ENCODE results near the gene RIC8B. TPM values are rescaled to one million over a fixed set of nuclear protein-coding genes. Genes with fewer than 3 reads are reported as not detected.

RIC8B gene
- total RNA-seq, 1 donor from 2014 or later = 17.0 TPM

DNA sequence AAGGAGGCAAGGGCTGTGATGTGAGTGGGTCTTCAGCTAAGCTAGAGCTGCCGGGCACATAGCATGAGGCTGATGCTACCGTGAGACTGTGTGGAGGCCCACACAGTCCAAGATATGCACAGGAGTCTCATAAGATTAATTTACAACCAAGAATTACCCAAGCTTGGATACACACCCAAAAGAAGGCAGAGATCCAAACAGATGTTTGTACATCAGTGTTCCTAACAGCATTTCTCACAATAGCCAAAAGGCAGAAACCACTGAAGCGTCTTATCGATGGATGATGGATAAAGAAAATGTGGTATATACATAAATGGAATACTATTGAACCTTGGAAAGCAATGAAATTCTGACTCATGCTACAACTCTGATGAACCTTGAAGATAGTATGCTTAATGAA is 40.8 kb upstream of the RIC8B start:
- Mint-ChIP-seq H3K27ac (ENCODE audit: unreplicated experiment) (no peak overlapping the region), H3K4me3 (ENCODE audit: unreplicated experiment) (no peak overlapping the region), H3K4me1 (ENCODE audit: unreplicated experiment) (no peaks in the 10 kb centered on the region), H3K36me3 (ENCODE audit: unreplicated experiment) (no peaks in the 10 kb centered on the region), H3K27me3 (ENCODE audit: unreplicated experiment) (peaks cover 11% of the 10 kb centered on the region), H3K9me3 (ENCODE audit: unreplicated experiment) (no peaks in the 10 kb centered on the region)
- TF ChIP-seq, protein P1, sequence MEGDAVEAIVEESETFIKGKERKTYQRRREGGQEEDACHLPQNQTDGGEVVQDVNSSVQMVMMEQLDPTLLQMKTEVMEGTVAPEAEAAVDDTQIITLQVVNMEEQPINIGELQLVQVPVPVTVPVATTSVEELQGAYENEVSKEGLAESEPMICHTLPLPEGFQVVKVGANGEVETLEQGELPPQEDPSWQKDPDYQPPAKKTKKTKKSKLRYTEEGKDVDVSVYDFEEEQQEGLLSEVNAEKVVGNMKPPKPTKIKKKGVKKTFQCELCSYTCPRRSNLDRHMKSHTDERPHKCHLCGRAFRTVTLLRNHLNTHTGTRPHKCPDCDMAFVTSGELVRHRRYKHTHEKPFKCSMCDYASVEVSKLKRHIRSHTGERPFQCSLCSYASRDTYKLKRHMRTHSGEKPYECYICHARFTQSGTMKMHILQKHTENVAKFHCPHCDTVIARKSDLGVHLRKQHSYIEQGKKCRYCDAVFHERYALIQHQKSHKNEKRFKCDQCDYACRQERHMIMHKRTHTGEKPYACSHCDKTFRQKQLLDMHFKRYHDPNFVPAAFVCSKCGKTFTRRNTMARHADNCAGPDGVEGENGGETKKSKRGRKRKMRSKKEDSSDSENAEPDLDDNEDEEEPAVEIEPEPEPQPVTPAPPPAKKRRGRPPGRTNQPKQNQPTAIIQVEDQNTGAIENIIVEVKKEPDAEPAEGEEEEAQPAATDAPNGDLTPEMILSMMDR (IDR thresholded peaks at IDR 0.05) = no peak
- no peak for DNase-seq (ENCODE audit: extremely low spot score, unreplicated experiment)

DNA sequence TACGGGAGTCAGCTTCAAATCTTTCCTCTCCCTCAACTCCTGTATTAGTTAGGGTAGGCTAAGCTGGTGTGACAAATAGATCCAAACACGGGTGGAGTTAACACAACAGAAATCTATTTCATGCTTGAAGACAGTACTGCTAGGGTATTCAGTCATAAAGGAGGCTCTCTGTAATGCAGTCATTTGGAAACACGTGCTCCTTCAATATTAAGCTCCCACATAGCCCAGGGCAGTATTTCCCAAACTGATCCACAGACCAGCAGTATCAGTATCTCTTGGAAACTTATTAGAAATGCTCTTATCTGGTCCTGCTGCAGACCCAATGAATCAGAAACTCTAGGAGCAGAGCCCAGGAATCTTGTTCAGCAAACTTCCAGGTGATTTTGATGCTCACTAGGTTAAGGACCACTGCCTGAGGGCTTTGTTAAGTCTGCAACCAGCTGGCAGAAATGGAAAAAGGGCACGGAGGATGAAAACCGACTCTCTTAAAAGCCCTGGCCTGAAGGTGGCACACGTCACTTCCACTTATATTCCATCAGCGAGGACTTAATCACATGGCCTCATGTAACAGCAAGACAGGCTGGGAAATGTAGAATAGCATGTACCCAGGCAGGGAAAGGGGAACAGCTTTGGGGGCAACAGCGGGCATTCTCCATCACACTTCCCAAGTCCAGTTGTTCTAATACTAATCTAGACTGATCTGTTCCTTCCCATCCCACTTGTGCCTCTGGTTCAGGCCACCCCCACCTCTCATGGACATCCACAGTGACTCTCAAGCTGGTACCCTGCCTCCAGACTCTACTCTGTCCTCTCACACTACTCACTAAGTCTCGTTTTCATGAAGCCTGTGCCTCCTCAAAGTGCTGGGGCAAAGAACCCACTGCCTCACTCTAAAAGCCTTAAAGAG is 38.2 kb upstream of the RIC8B start:
- H3K27me3 Mint-ChIP-seq (ENCODE audit: unreplicated experiment) = peaks cover 11% of the 10 kb centered on the region
- H3K9me3 Mint-ChIP-seq (ENCODE audit: unreplicated experiment) = no peaks in the 10 kb centered on the region
- DNase-seq (ENCODE audit: extremely low spot score, unreplicated experiment) = no peak
- no peaks in the 10 kb centered on the region for H3K36me3 Mint-ChIP-seq (ENCODE audit: unreplicated experiment)
- TF ChIP-seq, protein P1 (IDR thresholded peaks at IDR 0.05) = no peak
- H3K4me1 Mint-ChIP-seq (ENCODE audit: unreplicated experiment) = no peaks in the 10 kb centered on the region
- H3K4me3 Mint-ChIP-seq (ENCODE audit: unreplicated experiment) = no peak overlapping the region
- no peak overlapping the region for H3K27ac Mint-ChIP-seq (ENCODE audit: unreplicated experiment)

DNA sequence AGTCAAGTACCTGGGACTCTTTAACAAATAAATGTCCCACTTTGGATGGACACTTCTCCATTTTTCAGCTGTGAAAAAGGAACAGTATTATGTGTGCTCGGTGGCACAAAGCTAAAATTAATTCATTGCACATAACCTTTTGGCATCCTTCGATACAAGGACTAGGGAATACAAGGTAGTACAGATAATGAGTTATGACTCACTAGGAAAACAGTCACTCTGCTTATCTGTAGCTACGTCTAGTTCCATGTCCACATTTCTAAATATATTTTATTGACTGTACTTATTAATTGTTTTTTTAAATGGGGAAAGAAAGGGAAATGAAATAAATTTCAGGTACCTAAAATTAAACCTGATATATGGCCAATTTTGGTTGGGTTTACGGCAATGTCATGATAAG is 35.2 kb upstream of the RIC8B start:
- no peaks in the 10 kb centered on the region for H3K9me3 Mint-ChIP-seq (ENCODE audit: unreplicated experiment)

DNA sequence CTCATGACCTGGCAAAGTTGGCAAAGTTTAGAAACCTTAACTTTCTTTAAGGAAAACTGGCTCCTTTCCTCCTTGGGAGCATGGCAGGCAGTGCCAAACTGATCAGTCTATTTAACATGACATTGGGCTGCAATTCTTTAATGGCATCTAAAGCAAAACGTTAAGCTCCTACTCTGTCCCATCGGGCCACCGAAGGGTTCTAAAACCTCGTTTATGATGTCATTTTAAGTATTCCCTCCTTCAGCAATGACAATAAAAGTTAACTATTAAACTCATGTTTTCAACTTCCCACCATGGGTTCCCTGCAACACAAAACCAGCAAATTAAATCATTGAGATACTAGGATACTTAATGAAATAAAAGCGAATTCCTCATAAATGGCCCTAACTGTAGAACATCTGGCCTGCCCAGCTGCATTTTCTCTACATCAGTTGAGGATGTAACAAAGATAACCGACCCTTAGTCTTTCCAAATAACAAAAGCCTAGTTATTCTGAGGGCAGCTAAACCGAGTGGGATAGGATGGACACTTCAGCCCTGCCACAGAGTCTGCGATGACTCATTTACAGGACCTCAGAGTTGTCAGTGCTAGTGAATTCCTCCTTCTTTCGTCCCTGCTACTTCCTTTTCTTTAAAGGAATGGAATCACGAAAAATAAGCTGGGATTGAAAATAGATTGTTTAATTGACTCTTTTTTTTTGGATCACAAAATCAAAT is 34.5 kb upstream of the RIC8B start:
- H3K4me3 Mint-ChIP-seq (ENCODE audit: unreplicated experiment) = no peak overlapping the region
- H3K27ac Mint-ChIP-seq (ENCODE audit: unreplicated experiment) = no peak overlapping the region
- no peaks in the 10 kb centered on the region for H3K9me3 Mint-ChIP-seq (ENCODE audit: unreplicated experiment)
- H3K4me1 Mint-ChIP-seq (ENCODE audit: unreplicated experiment) = no peaks in the 10 kb centered on the region
- TF ChIP-seq, protein P1 (IDR thresholded peaks at IDR 0.05) = no peak
- H3K36me3 Mint-ChIP-seq (ENCODE audit: unreplicated experiment) = no peaks in the 10 kb centered on the region
- peaks cover 22% of the 10 kb centered on the region for H3K27me3 Mint-ChIP-seq (ENCODE audit: unreplicated experiment)
- DNase-seq (ENCODE audit: extremely low spot score, unreplicated experiment) = no peak

More for the DNA sequence above, 35.2 kb upstream of the RIC8B start:
- Mint-ChIP-seq H3K27ac (ENCODE audit: unreplicated experiment) (no peak overlapping the region), H3K4me3 (ENCODE audit: unreplicated experiment) (no peak overlapping the region), H3K4me1 (ENCODE audit: unreplicated experiment) (no peaks in the 10 kb centered on the region), H3K27me3 (ENCODE audit: unreplicated experiment) (peaks cover 22% of the 10 kb centered on the region), H3K36me3 (ENCODE audit: unreplicated experiment) (no peaks in the 10 kb centered on the region)
- no peak for DNase-seq (ENCODE audit: extremely low spot score, unreplicated experiment)
- TF ChIP-seq, protein P1 (IDR thresholded peaks at IDR 0.05) = no peak

DNA sequence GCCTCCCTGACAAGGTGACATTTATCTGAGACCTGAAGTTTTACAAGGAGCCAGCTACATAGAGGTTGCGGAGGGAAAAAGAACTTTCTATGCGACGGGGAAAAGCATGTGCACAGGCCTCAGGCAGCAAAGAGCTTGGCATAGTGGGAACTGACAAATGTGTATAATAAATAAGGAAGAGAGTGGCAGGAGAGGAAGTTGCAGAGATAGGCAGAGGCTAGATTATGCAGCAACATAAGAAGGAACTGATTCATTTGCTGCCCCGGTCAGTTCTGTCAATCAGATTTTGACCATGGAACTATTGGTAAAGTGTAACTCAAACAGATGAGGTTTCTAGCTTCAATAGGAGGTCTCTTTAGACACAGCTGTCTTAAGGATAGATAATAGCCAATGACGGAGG is 33.7 kb upstream of the RIC8B start:
- Mint-ChIP-seq H3K27me3 (ENCODE audit: unreplicated experiment) (peaks cover 28% of the 10 kb centered on the region), H3K9me3 (ENCODE audit: unreplicated experiment) (no peaks in the 10 kb centered on the region), H3K36me3 (ENCODE audit: unreplicated experiment) (no peaks in the 10 kb centered on the region), H3K4me1 (ENCODE audit: unreplicated experiment) (no peaks in the 10 kb centered on the region), H3K27ac (ENCODE audit: unreplicated experiment) (no peak overlapping the region), H3K4me3 (ENCODE audit: unreplicated experiment) (no peak overlapping the region)
- DNase-seq (ENCODE audit: extremely low spot score, unreplicated experiment) = no peak
- TF ChIP-seq, protein P1 (IDR thresholded peaks at IDR 0.05) = no peak
